SK-N-MC (cell line): ENCODE data around the gene RDH16.
"Not testable (repeated sequence)": the region's sequence is repeated elsewhere in the genome, so short reads cannot be mapped to it uniquely, and the experiment has no call there.

Experiments
- EZH2 ChIP-seq: fragments of 200-600 bp; sonication (generic); IDR thresholded peaks from one replicate; pipeline ENCODE4 v1.6.1; 2017; ENCODE audit warnings: antibody characterized with exemption
- POLR2AphosphoS5 ChIP-seq: IDR thresholded peaks from 2 replicates; pipeline ENCODE4 v1.6.1; 2012; ENCODE audit warnings: mild to moderate bottlenecking, low read depth, low read length, borderline replicate concordance

DNA sequence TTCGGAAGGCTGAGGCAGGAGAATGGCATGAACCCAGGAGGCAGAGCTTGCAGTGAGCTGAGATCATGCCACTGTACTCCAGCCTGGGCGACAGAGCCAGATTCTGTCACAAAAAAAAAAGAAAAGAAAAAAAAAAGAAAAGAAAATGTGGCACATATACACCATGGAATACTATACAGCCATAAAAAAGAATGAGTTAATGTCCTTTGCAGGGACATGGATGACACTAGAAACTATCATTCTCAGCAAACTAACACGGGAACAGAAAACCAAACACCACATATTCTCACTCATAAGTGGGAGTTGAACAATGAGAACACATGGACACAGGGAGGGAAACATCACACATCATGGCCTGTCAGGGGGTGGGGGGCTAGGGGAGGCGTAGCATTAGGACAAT, 20.0 kb upstream of the RDH16 start:
- not testable (repeated sequence) for TF ChIP-seq POLR2AphosphoS5, EZH2
